K562 (cell line): Measurements from ENCODE around the gene MDK. TPM values are rescaled to one million over a fixed set of nuclear protein-coding genes. Genes with fewer than 3 reads are reported as not detected.

ENCODE experiments used
- ATAC-seq: fragments of 200-7000 bp; cut with Tn5 transposase; 3 replicates; pipeline ENCODE4 v1.9.1; 2020; ENCODE audit warnings: moderate library complexity
- BruUV-seq: library from RNA; stranded (reverse); fragments of 400-500 nt; replicated peaks from 2 replicates; lab custom pipeline; 2021; lab: Mats Ljungman, UMichigan
- CTCF ChIA-PET: fragments of 300-600 bp; formaldehyde crosslinking; extraction: SDS; loops from one replicate; lab custom pipeline; 2021; ENCODE audit warnings: low intra/inter-chr PET ratio; lab: Yijun Ruan, JAX
- POLR2A ChIA-PET: fragments of 300-600, 350-650 bp; sonication (Branson Sonifier 250); formaldehyde crosslinking; extraction: SDS; loops from one replicate; lab custom pipeline; 2021; ENCODE audit warnings: antibody characterized with exemption, inconsistent platforms; lab: Yijun Ruan, JAX
- DNase-seq, 4 experiments: peaks; one replicate each; pipeline versions ENCODE4 v3.0.0 to v3.0.0-alpha.2; 2011 to 2018; ENCODE audit warnings: low spot score in 3 of 4, mixed read lengths in 3 of 4; ENCODE audit errors: extremely low read depth in 1 of 4
- FAIRE-seq: peaks from 2 replicates; lab custom pipeline; 2011; peaks lifted over from hg19 to GRCh38; lab: Jason Lieb, UNC
- H2AFZ ChIP-seq: 2 replicates; pipeline ENCODE4 v1.6.0; 2011; ENCODE audit warnings: low read depth, low read length, control low read depth, inconsistent platforms
- H3K27ac ChIP-seq: fragments of 200-600 bp; 3 replicates; pipeline ENCODE4 v1.8.0; 2011; ENCODE audit warnings: low read depth, mild to moderate bottlenecking, control low read depth, inconsistent platforms, low read length, moderate library complexity, mixed read lengths; ENCODE audit errors: extremely low read depth
- H3K27me3 ChIP-seq, 2 experiments: fragments of 300-600 bp in 1 of 2; 2 replicates in 1 of 2; 3 replicates in 1 of 2; pipeline versions ENCODE4 v1.6.0 to v1.8.0; 2011; ENCODE audit warnings: inconsistent platforms in 2 of 2, low read length in 2 of 2, mild to moderate bottlenecking in 1 of 2, mixed read lengths in 1 of 2, moderate library complexity in 1 of 2; ENCODE audit not compliant: control insufficient read depth in 2 of 2, insufficient read depth in 2 of 2
- H3K36me3 ChIP-seq: fragments of 300-600 bp; 3 replicates; pipeline ENCODE4 v1.8.0; 2011; ENCODE audit warnings: mild to moderate bottlenecking, low read length, inconsistent platforms; ENCODE audit not compliant: control insufficient read depth, insufficient read depth
- H3K4me1 ChIP-seq, 2 experiments: fragments of 200-600 bp in 1 of 2; replicated peaks in 1 of 2; 2 replicates in 1 of 2; 3 replicates in 1 of 2; pipeline versions ENCODE4 v1.5.1 to v1.8.0; 2011; ENCODE audit warnings: inconsistent platforms in 2 of 2, low read length in 2 of 2, mild to moderate bottlenecking in 1 of 2, mixed read lengths in 1 of 2, moderate library complexity in 1 of 2; ENCODE audit not compliant: control insufficient read depth in 2 of 2, insufficient read depth in 2 of 2
- H3K4me2 ChIP-seq: 2 replicates; pipeline ENCODE4 v1.6.1; 2011; ENCODE audit warnings: low read length, control low read depth, inconsistent platforms, mixed read lengths; ENCODE audit not compliant: insufficient read depth
- H3K4me3 ChIP-seq: fragments of 200-600 bp; sonication (generic), shearing (Covaris generic); 2 replicates; pipeline ENCODE4 v1.5.1; 2016; ENCODE audit warnings: control low read depth, inconsistent platforms
- H3K79me2 ChIP-seq: fragments of 200-600 bp; 3 replicates; pipeline ENCODE4 v1.8.0; 2011; ENCODE audit warnings: low read length, inconsistent platforms; ENCODE audit not compliant: control insufficient read depth, insufficient read depth
- H3K9ac ChIP-seq, 2 experiments: 2 replicates each; pipeline versions ENCODE4 v1.6.0 to v1.6.1; 2011; ENCODE audit warnings: low read depth in 2 of 2, low read length in 2 of 2, control low read depth in 1 of 2, inconsistent platforms in 1 of 2, mild to moderate bottlenecking in 1 of 2, mixed read lengths in 1 of 2; ENCODE audit not compliant: insufficient read depth in 1 of 2
- H3K9me1 ChIP-seq: one replicate; pipeline ENCODE4 v1.6.0; 2011; ENCODE audit warnings: inconsistent platforms, mild to moderate bottlenecking, low read length, moderate library complexity; ENCODE audit not compliant: control insufficient read depth, insufficient read depth
- H3K9me3 ChIP-seq: replicated peaks from 2 replicates; pipeline ENCODE4 v1.5.1; 2011; ENCODE audit warnings: low read depth, low read length, inconsistent platforms; ENCODE audit not compliant: control insufficient read depth, insufficient read depth
- H4K20me1 ChIP-seq: replicated peaks from 2 replicates; pipeline ENCODE4 v1.6.1; 2011; ENCODE audit warnings: low read length, inconsistent platforms, mixed read lengths; ENCODE audit not compliant: control insufficient read depth, insufficient read depth
- ARID1B ChIP-seq: fragments of 450-650 bp; IDR thresholded peaks from 2 replicates; pipeline ENCODE4 v1.6.1; 2016; ENCODE audit warnings: antibody characterized with exemption, mild to moderate bottlenecking, inconsistent platforms
- CBFA2T3 ChIP-seq: fragments of 450-650 bp; IDR thresholded peaks from 2 replicates; pipeline ENCODE4 v1.6.1; 2017
- CTBP1 ChIP-seq: fragments of 450-650 bp; IDR thresholded peaks from 2 replicates; pipeline ENCODE4 v1.6.1; 2016; ENCODE audit warnings: borderline replicate concordance
- CXXC5 ChIP-seq: fragments of 250-450 bp; sonication (Bioruptor Pico); IDR thresholded peaks from 2 replicates; pipeline ENCODE4 v1.8.0; 2022; ENCODE audit warnings: inconsistent platforms, mild to moderate bottlenecking, moderate library complexity
- DPF2 ChIP-seq: fragments of 450-650 bp; IDR thresholded peaks from 2 replicates; pipeline ENCODE4 v1.6.1; 2016
- EGR1 ChIP-seq: fragments of 450-650 bp; conservative IDR thresholded peaks from 2 replicates; pipeline ENCODE4 v1.6.1; 2017; ENCODE audit warnings: mild to moderate bottlenecking
- ESRRA ChIP-seq: fragments of 450-650 bp; IDR thresholded peaks from 2 replicates; pipeline ENCODE4 v1.6.1; 2014; ENCODE audit warnings: low read depth, mild to moderate bottlenecking, moderate library complexity, borderline replicate concordance
- GTF2E2 ChIP-seq: fragments of 200-800 bp; sonication (Bioruptor generic); IDR thresholded peaks from 2 replicates; pipeline ENCODE4 v1.6.1; 2016; ENCODE audit warnings: missing genetic modification characterization, missing compliant biosample characterization
- HMBOX1 ChIP-seq: sonication (generic); IDR thresholded peaks from 2 replicates; pipeline ENCODE4 v1.6.1; 2016
- MAFK ChIP-seq: IDR thresholded peaks from 2 replicates; pipeline ENCODE4 v1.6.1; 2011; ENCODE audit warnings: low read length, improper control_type of control experiment
- MTA1 ChIP-seq: fragments of 450-650 bp; IDR thresholded peaks from 2 replicates; pipeline ENCODE4 v1.6.1; 2017; ENCODE audit warnings: borderline replicate concordance
- NFIC ChIP-seq: fragments of 450-650 bp; IDR thresholded peaks from 2 replicates; pipeline ENCODE4 v1.6.1; 2017; ENCODE audit warnings: mild to moderate bottlenecking, inconsistent platforms
- PRDM10 ChIP-seq: fragments of 450-650 bp; IDR thresholded peaks from 2 replicates; pipeline ENCODE4 v1.6.1; 2018; ENCODE audit not compliant: partially characterized antibody
- SMARCE1 ChIP-seq: fragments of 450-650 bp; IDR thresholded peaks from 2 replicates; pipeline ENCODE4 v1.7.1; 2016; ENCODE audit warnings: mild to moderate bottlenecking
- TAL1 ChIP-seq: fragments of 450-650 bp; IDR thresholded peaks from 2 replicates; pipeline ENCODE4 v1.6.1; 2016; ENCODE audit warnings: mild to moderate bottlenecking
- TEAD4 ChIP-seq, 2 experiments: sonication (generic) in 1 of 2; formaldehyde crosslinking in 1 of 2; IDR thresholded peaks; 2 replicates each; pipeline versions ENCODE4 v1.6.1 to v1.8.0; 2012 to 2022; ENCODE audit warnings: borderline replicate concordance in 1 of 2, inconsistent platforms in 1 of 2, low read length in 1 of 2, mild to moderate bottlenecking in 1 of 2, missing genetic modification reagents in 1 of 2
- WGBS: fragments of 100-300 bp; shearing (Covaris generic); methylation state at CpG from one replicate; pipeline ENCODE4 v1.1.6; 2016; ENCODE audit warnings: low coverage, mixed read lengths; ENCODE audit not compliant: insufficient coverage; ENCODE audit errors: missing lambda C conversion rate; 5-methylcytosine and 5-hydroxymethylcytosine counted together
- in situ Hi-C: fragments of 300-500 bp; cut with MboI; formaldehyde crosslinking; loops from 4 replicates; pipeline ENCODE4 v1.15.0; 2018; ENCODE audit warnings: inconsistent platforms, mixed read lengths
- intact Hi-C: fragments of 100-400 bp; cut with micrococcal nuclease; formaldehyde crosslinking; loops from 2 replicates; pipeline ENCODE4 v1.14.2; 2022
- polyA plus RNA-seq, 8 experiments: library from polyadenylated mRNA; depleted of rRNA in 4 of 8; stranded (reverse) in 5 of 8; unstranded in 3 of 8; fragments of >200 nt; fragmentation: Nextera tagmentation in 2 of 8; fragmentation: Illumina TruSeq in 1 of 8; extraction: Ambion mirVana in 2 of 8; extraction: Trizol in 1 of 8; gene quantifications; 2 replicates each; pipeline versions ENCODE4 v1.2.1 to v1.2.3, GENCODE V29; 2011 to 2014; ENCODE audit warnings: inconsistent platforms in 1 of 8, missing spikeins in 1 of 8
- total RNA-seq, 7 experiments: library from RNA; depleted of rRNA in 6 of 7; stranded (reverse); fragments of >200 nt in 6 of 7; fragmentation: Illumina TruSeq in 2 of 7; extraction: Trizol in 2 of 7; gene quantifications; 2 replicates each; pipeline versions ENCODE4 v1.2.1 to v1.2.3, GENCODE V29; 2011 to 2021; ENCODE audit warnings: low replicate concordance in 1 of 7

The MDK gene
- total and polyA plus RNA-seq, 9 of the 15 experiments (the other 6 are each of a cell fraction or from before 2014, with no cell fraction given) = 20.7 to 700 (median 350) TPM

- no peaks in the 10 kb centered on the region; the same call in 1 of the 2 replicates for H4K20me1 ChIP-seq
- H3K36me3 ChIP-seq = peaks cover 28% of the 10 kb centered on the region; the same call in 2 of the 3 replicates
- intact Hi-C loops = no loop called here
- H3K9ac ChIP-seq = no peak overlapping the region
- no peak overlapping the region for H3K4me3 ChIP-seq
- H3K4me1 ChIP-seq = peaks cover 3 to 16% of the 10 kb centered on the region in 2 experiments; a peak in 3 of 5 replicates
- no peak overlapping the region for H3K4me2 ChIP-seq
- H2AFZ ChIP-seq = no peak overlapping the region
- H3K27me3 ChIP-seq = no peaks in the 10 kb centered on the region
- no peaks in the 10 kb centered on the region for H3K79me2 ChIP-seq
- in situ Hi-C loops = no loop called here
- ChIA-PET CTCF (no interaction called here), POLR2A (interaction anchor here (0.5 to 1.6 kb wide), 3 partner anchors 8 to 91 kb away, joined by 3 to 4 read pairs (median 3); no protein-coding TSS in a partner anchor)
- peak; percentile 54 for FAIRE-seq
- H3K27ac ChIP-seq = no peak overlapping the region
- no TSS peak for BruUV-seq
- no peaks in the 10 kb centered on the region for H3K9me3 ChIP-seq
- DNase-seq = peak; percentile 15 to 66 (median 30)
- ATAC-seq = peak; percentile 87
- H3K9me1 ChIP-seq = no peaks in the 10 kb centered on the region
- WGBS = 15% methylated on average over 8 of the region's 8 CpGs
- 0 out of 2 replicates have a peak, but pooled peaks have one; percentile 7 for TF ChIP-seq TAL1
- no peak for TF ChIP-seq MAFK
- TF ChIP-seq SMARCE1 = 0 out of 2 replicates have a peak, but pooled peaks have one; percentile 17
- TF ChIP-seq HMBOX1 = peak; percentile 69
- peak; percentile 63 for TF ChIP-seq PRDM10
- peak; percentile 34; the same call in 1 of the 2 replicates for TF ChIP-seq ESRRA
- 0 out of 2 replicates have a peak, but pooled peaks have one; percentile 18 for TF ChIP-seq TEAD4 (IDR thresholded peaks at IDR 0.05; ENCODE audit: low read length)
- TF ChIP-seq TEAD4 (CRISPR knock-in tag; IDR thresholded peaks at IDR 0.05; ENCODE audit: borderline replicate concordance) = no peak
- peak; percentile 62 for TF ChIP-seq ARID1B
- TF ChIP-seq GTF2E2 (tag) = no peak
- peak; percentile 38; the same call in 1 of the 2 replicates for TF ChIP-seq CXXC5
- peak; percentile 39; the same call in 1 of the 2 replicates for TF ChIP-seq DPF2
- peak; percentile 93 for TF ChIP-seq NFIC
- TF ChIP-seq CBFA2T3 = peak; percentile 49
- no peak for TF ChIP-seq EGR1
- TF ChIP-seq CTBP1 = peak; percentile 69; the same call in 1 of the 2 replicates
- 0 out of 2 replicates have a peak, but pooled peaks have one; percentile 19 for TF ChIP-seq MTA1
Measured at GRCh38 chr11:46421257-46421880, 39.9 kb downstream of the MDK start.
